ENCODE results near the gene C9orf78.

GRCh38 chr9:129871046-129871445 lies 36.0 kb upstream of the C9orf78 start:
- TF ChIP-seq TAF1 (IDR thresholded peaks at IDR 0.05; ENCODE audit: borderline replicate concordance, insufficient read depth, low read length): no peak
- no peak for TF ChIP-seq SIN3A (IDR thresholded peaks at IDR 0.05; ENCODE audit: borderline replicate concordance, insufficient read depth, low read length)
- no peak for TF ChIP-seq POLR2AphosphoS5 (IDR thresholded peaks at IDR 0.05; ENCODE audit: low read depth, low read length)
- no peak for TF ChIP-seq REST (IDR thresholded peaks at IDR 0.05; ENCODE audit: insufficient read depth in 1 of 2, low read depth in 2 of 2, low read length in 2 of 2)
- no peak for TF ChIP-seq FOXP2 (optimal IDR thresholded peaks at IDR 0.05; ENCODE audit: borderline replicate concordance, extremely low read depth, extremely low read length, insufficient read depth)

Data from PFSK-1 (cell line).